Brain microvascular endothelial cell (primary cell): Measurements from ENCODE around the gene FUT4.

ENCODE experiments used
- DNase-seq: peaks from one replicate; pipeline ENCODE4 v3.0.0-alpha.2; 2020
- H3K27ac ChIP-seq: fragments of 250-450 bp; sonication (Bioruptor Pico); 2 replicates; pipeline ENCODE4 v1.5.1; 2020; ENCODE audit warnings: mild to moderate bottlenecking, moderate library complexity
- H3K27me3 ChIP-seq: fragments of 250-450 bp; sonication (Bioruptor Pico); replicated peaks from 2 replicates; pipeline ENCODE4 v1.5.1; 2020; ENCODE audit warnings: mild to moderate bottlenecking
- H3K36me3 ChIP-seq: fragments of 250-450 bp; sonication (Bioruptor Pico); replicated peaks from 2 replicates; pipeline ENCODE4 v1.5.1; 2020; ENCODE audit warnings: mild to moderate bottlenecking
- H3K4me3 ChIP-seq: 2 replicates; pipeline ENCODE4 v1.5.1; 2011; ENCODE audit warnings: low read depth, mild to moderate bottlenecking, control low read depth, low read length, moderate library complexity
- CTCF ChIP-seq: IDR thresholded peaks from 2 replicates; pipeline ENCODE4 v1.5.1; 2011; ENCODE audit warnings: low read depth, mild to moderate bottlenecking, moderate library complexity, low read length, control low read depth, inconsistent platforms; ENCODE audit errors: missing control alignments
- in situ Hi-C: cut with HindIII; loops from 2 replicates; pipeline ENCODE4 v1.10.0; 2017; ENCODE audit warnings: low sequenced_read_pairs, low pct_ligation_motif_present

The FUT4 gene

GRCh38 chr11:94526645-94527438, 16.9 kb upstream of the FUT4 start:
- DNase-seq = no peak
- Histone ChIP-seq H3K27me3 (no peaks in the 10 kb centered on the region), H3K36me3 (no peaks in the 10 kb centered on the region), H3K4me3 (no peak overlapping the region), H3K27ac (no peak overlapping the region)
- in situ Hi-C loops = no loop called here
- no peak for TF ChIP-seq CTCF

GRCh38 chr11:94528551-94528950, 15.2 kb upstream of the FUT4 start:
- Histone ChIP-seq H3K36me3 (no peaks in the 10 kb centered on the region), H3K4me3 (no peak overlapping the region), H3K27ac (peak overlapping the region; percentile 23), H3K27me3 (no peaks in the 10 kb centered on the region)
- DNase-seq = peak; percentile 49
- no peak for TF ChIP-seq CTCF
- in situ Hi-C loops = no loop called here

GRCh38 chr11:94532211-94532610, 11.5 kb upstream of the FUT4 start:
- no peak overlapping the region for H3K27ac ChIP-seq
- DNase-seq = no peak
- in situ Hi-C loops = no loop called here
- H3K36me3 ChIP-seq = no peaks in the 10 kb centered on the region
- no peak for TF ChIP-seq CTCF
- no peaks in the 10 kb centered on the region for H3K27me3 ChIP-seq
- no peak overlapping the region for H3K4me3 ChIP-seq

GRCh38 chr11:94533206-94533605, 10.5 kb upstream of the FUT4 start:
- H3K27ac ChIP-seq = no peak overlapping the region
- no peaks in the 10 kb centered on the region for H3K36me3 ChIP-seq
- no peak for DNase-seq
- no peak overlapping the region for H3K4me3 ChIP-seq
- in situ Hi-C loops = no loop called here
- no peaks in the 10 kb centered on the region for H3K27me3 ChIP-seq
- no peak for TF ChIP-seq CTCF

GRCh38 chr11:94533696-94534630, 9.8 kb upstream of the FUT4 start:
- no peak overlapping the region for H3K27ac ChIP-seq
- in situ Hi-C loops = no loop called here
- TF ChIP-seq CTCF = no peak
- H3K4me3 ChIP-seq = no peak overlapping the region
- DNase-seq = no peak
- no peaks in the 10 kb centered on the region for H3K27me3 ChIP-seq
- no peaks in the 10 kb centered on the region for H3K36me3 ChIP-seq
